Measurements from ENCODE around the gene UVSSA.

- TF ChIP-seq IRF2 (CRISPR knock-in tag; IDR thresholded peaks at IDR 0.05; ENCODE audit: borderline replicate concordance, low read depth) (no peak), CTCF (IDR thresholded peaks at IDR 0.05) (no peak), AR (CRISPR knock-in tag; IDR thresholded peaks at IDR 0.05) (no peak), HMGA2 (CRISPR knock-in tag; IDR thresholded peaks at IDR 0.05) (no peak)
- TF ChIP-seq, protein P1, sequence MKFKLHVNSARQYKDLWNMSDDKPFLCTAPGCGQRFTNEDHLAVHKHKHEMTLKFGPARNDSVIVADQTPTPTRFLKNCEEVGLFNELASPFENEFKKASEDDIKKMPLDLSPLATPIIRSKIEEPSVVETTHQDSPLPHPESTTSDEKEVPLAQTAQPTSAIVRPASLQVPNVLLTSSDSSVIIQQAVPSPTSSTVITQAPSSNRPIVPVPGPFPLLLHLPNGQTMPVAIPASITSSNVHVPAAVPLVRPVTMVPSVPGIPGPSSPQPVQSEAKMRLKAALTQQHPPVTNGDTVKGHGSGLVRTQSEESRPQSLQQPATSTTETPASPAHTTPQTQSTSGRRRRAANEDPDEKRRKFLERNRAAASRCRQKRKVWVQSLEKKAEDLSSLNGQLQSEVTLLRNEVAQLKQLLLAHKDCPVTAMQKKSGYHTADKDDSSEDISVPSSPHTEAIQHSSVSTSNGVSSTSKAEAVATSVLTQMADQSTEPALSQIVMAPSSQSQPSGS (CRISPR knock-in tag; IDR thresholded peaks at IDR 0.05; ENCODE audit: borderline replicate concordance, low read depth), result no peak
Measured at GRCh38 chr4:1385373-1386340, 38.6 kb downstream of the UVSSA start.
